ENCODE measurements around the gene CACNA1E.
"Not testable (repeated sequence)": the region's sequence is repeated elsewhere in the genome, so short reads cannot be mapped to it uniquely, and the experiment has no call there.

Gene CACNA1E

GRCh38 chr1:181821701-181822100 lies 338.4 kb downstream of the CACNA1E start:
- Mint-ChIP-seq H3K4me3 (no peak overlapping the region), H3K9me3 (peaks cover 11% of the 10 kb centered on the region), H3K27ac (no peak overlapping the region), H3K27me3 (ENCODE audit: low read depth) (no peaks in the 10 kb centered on the region), H3K36me3 (ENCODE audit: low read depth) (no peaks in the 10 kb centered on the region), H3K4me1 (no peaks in the 10 kb centered on the region)
- no peak for TF ChIP-seq CTCF (IDR thresholded peaks at IDR 0.05; ENCODE audit: unreplicated experiment in 3 of 3)

GRCh38 chr1:181832173-181832880 lies 349.0 kb downstream of the CACNA1E start:
- H3K4me1 Mint-ChIP-seq; H3K4me3 Mint-ChIP-seq; H3K36me3 Mint-ChIP-seq (ENCODE audit: low read depth); H3K27ac Mint-ChIP-seq: not testable (repeated sequence)
- H3K9me3 Mint-ChIP-seq, result peaks cover 40% of the 10 kb centered on the region
- peaks cover 11% of the 10 kb centered on the region for H3K27me3 Mint-ChIP-seq (ENCODE audit: low read depth)

- Mint-ChIP-seq H3K4me3 (no peak overlapping the region), H3K4me1 (no peaks in the 10 kb centered on the region), H3K36me3 (ENCODE audit: low read depth) (no peaks in the 10 kb centered on the region), H3K27ac (no peak overlapping the region), H3K9me3 (peaks cover 3% of the 10 kb centered on the region), H3K27me3 (ENCODE audit: low read depth) (peaks cover 5% of the 10 kb centered on the region)
- TF ChIP-seq CTCF (IDR thresholded peaks at IDR 0.05; ENCODE audit: unreplicated experiment in 3 of 3), result no peak
Measured at GRCh38 chr1:181846001-181846645, 362.8 kb downstream of the CACNA1E start.

- H3K36me3 Mint-ChIP-seq (ENCODE audit: low read depth), result no peaks in the 10 kb centered on the region
- H3K27ac Mint-ChIP-seq, result no peak overlapping the region
- H3K27me3 Mint-ChIP-seq (ENCODE audit: low read depth), result peaks cover 5% of the 10 kb centered on the region
- no peak overlapping the region for H3K4me3 Mint-ChIP-seq
- no peak for TF ChIP-seq CTCF (IDR thresholded peaks at IDR 0.05; ENCODE audit: unreplicated experiment in 3 of 3)
- H3K4me1 Mint-ChIP-seq, result no peaks in the 10 kb centered on the region
- peaks cover 5% of the 10 kb centered on the region for H3K9me3 Mint-ChIP-seq
Measured at GRCh38 chr1:181846681-181847080, 363.4 kb downstream of the CACNA1E start.

GRCh38 chr1:181849071-181849470 lies 365.8 kb downstream of the CACNA1E start:
- Mint-ChIP-seq H3K27ac (no peak overlapping the region), H3K9me3 (peaks cover 26% of the 10 kb centered on the region), H3K4me3 (no peak overlapping the region), H3K27me3 (ENCODE audit: low read depth) (peaks cover 5% of the 10 kb centered on the region), H3K36me3 (ENCODE audit: low read depth) (no peaks in the 10 kb centered on the region), H3K4me1 (no peaks in the 10 kb centered on the region)
- TF ChIP-seq CTCF (IDR thresholded peaks at IDR 0.05; ENCODE audit: unreplicated experiment in 3 of 3), result no peak

GRCh38 chr1:181854212-181854611 lies 370.9 kb downstream of the CACNA1E start:
- H3K27me3 Mint-ChIP-seq (ENCODE audit: low read depth); H3K36me3 Mint-ChIP-seq (ENCODE audit: low read depth); H3K27ac Mint-ChIP-seq; H3K4me3 Mint-ChIP-seq; H3K4me1 Mint-ChIP-seq: not testable (repeated sequence)
- peaks cover 25% of the 10 kb centered on the region for H3K9me3 Mint-ChIP-seq

- no peak overlapping the region for H3K4me3 Mint-ChIP-seq
- no peak overlapping the region for H3K27ac Mint-ChIP-seq
- H3K36me3 Mint-ChIP-seq (ENCODE audit: low read depth), result no peaks in the 10 kb centered on the region
- H3K4me1 Mint-ChIP-seq, result no peaks in the 10 kb centered on the region
- H3K27me3 Mint-ChIP-seq (ENCODE audit: low read depth), result no peaks in the 10 kb centered on the region
- TF ChIP-seq CTCF (IDR thresholded peaks at IDR 0.05; ENCODE audit: unreplicated experiment in 3 of 3), result no peak
- peaks cover 28% of the 10 kb centered on the region for H3K9me3 Mint-ChIP-seq
Measured at GRCh38 chr1:181855380-181855779, 372.1 kb downstream of the CACNA1E start.

Measured in nephron (organoid).